ENCODE results near the gene MOB1B.

MOB1B gene

DNA sequence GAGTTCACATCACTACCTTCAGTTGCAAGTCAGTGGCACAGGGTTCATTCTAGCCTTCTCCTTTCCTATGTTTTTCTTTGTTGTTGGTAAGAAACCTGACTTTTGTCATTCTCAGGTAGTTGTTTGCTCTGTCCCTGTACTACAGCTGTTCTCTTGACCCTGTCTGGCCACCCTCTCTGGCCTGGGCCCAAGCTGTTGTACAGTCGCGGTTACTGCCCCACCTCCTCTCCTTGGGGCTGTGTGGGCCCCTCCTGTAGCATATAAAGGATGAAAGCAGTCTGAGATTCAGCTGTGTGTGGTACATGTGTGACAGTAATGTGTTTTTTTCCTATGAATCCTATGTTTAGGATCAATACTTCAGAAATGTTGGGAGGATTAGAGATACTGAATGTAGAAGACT, 12.5 kb downstream of the MOB1B start:
- DNase-seq (ENCODE audit: low read depth), result no peak

DNA sequence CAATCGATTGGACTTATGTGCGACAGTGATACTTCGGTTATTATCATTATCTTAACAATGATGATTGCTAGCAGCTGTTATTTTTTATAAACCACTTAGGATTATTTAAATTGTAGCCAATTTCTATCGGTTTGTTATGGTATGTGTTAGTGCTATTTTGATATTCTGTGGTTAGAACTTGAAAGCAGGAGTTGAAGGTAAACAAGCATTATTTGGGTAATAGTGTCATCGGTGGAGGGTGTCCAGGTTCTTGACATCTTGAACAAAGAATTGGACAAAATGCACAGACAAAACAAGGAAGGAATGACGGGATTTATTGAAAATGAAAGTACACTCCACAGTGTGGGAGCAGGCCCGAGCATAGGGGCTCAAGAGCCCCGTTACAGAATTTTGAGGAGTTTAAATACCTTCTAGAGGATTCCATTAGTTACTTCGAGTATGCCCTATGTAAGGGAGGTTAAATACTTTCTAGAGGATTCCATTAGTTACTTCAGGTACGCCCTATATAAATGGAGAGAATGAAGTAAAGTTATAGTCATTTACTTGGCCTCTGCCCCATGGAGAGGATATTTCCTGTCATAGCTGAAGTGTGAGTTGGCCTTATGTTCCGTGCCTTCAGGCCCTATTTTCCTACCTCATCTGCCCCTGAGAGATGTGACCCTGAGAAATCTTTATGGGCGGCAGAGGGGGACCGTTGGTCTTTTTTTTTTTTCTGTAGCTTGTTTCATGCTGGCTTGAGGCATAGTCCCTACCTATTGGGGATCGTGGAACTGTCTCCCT, 13.1 kb downstream of the MOB1B start:
- DNase-seq (ENCODE audit: low read depth), result no peak

DNA sequence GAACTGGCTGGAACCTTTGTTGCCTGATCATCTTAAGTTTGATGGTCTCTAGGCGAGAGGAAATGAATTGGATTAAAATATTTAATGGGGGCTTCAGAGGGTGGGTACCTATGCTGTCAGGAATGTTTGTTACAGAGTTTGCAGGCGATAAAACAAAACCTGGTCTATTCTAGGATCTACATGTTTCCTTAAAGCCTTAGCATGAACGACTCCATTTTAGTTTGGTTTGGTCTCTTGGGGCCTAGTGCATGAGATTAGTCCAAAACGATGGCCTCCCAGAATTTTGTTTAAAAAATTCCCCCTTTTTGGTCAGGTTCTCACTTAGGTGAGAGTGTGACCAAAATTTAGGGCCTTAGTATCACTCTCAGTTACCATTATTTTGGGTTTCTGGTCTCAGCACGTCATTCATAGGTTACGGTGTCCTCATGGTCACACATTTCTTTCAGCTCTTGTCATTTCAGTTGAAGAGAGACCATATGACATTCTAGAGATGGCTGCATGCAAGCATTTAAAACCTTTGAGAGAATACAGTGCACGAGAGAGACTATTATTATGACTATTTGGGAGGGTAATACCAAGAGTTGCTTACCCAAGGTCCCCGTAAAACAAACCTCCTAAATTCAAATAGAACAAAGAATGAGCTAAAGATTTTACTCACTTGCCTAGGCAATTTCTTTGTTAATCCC, 13.8 kb downstream of the MOB1B start:
- DNase-seq (ENCODE audit: low read depth), result no peak

DNA sequence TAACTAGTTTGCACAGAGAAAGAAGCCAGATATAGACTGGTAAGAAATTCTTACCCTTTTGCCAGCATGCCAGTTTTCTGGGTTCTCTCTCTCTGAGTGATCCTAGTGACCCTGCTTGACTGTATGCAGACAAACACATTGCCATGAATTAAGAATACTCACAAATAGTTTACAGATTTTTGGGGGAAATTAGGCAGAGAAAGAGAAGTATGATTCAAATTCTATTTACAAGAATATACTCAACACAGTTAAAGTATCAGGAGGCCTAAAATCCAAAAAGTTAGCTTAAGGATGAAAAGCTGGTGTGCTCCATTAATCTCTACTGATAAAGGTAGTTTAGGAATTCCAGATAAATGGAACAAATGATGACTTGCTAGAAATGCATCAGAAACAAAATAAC, 18.4 kb downstream of the MOB1B start:
- DNase-seq (ENCODE audit: low read depth), result no peak

GRCh38 chr4:70925418-70925817, 23.2 kb downstream of the MOB1B start:
- no peak for DNase-seq (ENCODE audit: low read depth)

GRCh38 chr4:70925899-70926635, 23.9 kb downstream of the MOB1B start:
- no peak for DNase-seq (ENCODE audit: low read depth)

GRCh38 chr4:70927502-70928137, 25.5 kb downstream of the MOB1B start:
- DNase-seq (ENCODE audit: low read depth), result no peak

DNA sequence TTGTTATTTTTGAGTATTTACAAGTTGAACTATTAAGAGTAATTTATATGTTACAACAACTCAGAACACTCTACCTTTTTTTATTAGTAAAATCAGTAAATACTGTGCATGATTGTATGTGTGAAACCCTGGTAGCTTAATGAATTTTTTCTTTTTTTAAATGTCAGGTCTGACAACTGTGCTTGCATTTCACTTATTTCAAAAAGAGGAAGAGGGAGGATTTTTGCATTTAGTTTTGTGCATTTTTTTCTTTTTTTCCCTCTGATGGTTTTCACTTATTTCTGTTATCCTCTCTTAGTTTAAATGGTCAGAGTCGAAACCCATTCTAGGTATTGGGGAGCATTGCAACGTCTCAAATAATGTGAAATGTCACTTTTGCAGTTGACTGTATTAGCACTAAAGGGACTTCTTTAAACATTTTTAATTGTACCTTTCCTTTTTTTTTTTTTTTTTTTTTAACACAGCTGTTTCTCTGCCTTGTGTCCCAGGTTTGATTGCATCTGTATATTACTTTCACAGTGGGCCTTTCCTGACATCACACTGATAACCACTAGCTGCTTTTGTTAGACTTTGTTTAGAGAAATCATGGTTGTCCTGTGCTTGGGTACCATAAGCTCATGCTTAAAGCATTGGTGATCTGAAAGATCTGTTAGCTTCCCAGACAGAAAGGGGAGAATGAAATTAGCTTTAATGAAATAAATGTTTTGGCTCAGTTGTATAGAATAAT, 28.5 kb downstream of the MOB1B start:
- DNase-seq (ENCODE audit: low read depth), result no peak

- no peak for DNase-seq (ENCODE audit: low read depth)
These were observed 29.2 kb downstream of the MOB1B start for GRCh38 chr4:70931347-70931746.

DNA sequence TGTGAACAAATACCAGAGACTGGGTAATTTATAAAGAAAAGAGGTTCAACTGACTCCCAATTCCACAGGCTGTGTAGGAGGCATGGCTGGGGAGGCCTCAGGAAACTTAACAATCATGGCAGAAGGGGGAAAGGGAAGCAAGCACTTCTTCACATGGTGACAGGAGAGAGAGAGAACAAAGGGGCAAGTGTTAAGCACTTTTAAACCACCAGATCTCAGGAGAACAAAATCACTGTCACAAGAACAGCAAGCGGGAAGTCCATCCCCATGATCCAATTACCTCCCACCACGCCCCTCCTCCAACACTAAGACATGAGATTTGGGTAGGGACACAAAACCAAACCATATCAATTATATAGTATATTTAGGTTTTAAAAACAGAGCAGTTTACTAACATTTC, 30.8 kb downstream of the MOB1B start:
- DNase-seq (ENCODE audit: low read depth), result no peak

DNA sequence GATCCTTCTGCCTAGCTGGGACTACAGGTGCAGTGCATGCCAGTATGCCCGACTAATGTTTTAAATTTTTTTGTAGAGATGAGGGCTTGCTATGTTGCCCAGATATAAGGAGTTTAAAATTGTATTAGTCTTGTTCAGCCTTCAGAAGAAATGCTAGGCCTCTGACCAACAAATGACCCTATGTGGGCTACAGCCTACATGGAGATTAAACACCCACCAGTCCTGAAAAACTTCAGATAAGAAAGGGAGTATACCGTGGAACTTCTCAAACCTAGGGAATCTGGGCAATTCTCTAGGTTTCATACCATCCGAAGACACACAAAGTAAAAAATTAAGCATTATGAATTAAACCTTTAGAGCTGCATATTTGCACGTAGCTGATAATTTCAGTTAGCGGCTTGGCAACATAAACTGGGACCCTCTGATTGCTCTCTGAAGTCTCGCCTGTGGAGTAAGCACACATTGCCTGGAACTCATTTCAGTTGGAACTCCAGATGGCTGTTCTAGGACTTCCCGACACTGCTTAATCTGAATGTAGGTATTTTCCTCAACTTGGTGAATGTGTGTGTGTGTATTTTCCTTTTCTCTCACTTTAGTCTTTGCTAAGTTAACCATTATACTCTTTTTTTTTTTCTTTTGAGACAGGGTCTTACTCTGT, 33.0 kb downstream of the MOB1B start:
- no peak for DNase-seq (ENCODE audit: low read depth)

DNA sequence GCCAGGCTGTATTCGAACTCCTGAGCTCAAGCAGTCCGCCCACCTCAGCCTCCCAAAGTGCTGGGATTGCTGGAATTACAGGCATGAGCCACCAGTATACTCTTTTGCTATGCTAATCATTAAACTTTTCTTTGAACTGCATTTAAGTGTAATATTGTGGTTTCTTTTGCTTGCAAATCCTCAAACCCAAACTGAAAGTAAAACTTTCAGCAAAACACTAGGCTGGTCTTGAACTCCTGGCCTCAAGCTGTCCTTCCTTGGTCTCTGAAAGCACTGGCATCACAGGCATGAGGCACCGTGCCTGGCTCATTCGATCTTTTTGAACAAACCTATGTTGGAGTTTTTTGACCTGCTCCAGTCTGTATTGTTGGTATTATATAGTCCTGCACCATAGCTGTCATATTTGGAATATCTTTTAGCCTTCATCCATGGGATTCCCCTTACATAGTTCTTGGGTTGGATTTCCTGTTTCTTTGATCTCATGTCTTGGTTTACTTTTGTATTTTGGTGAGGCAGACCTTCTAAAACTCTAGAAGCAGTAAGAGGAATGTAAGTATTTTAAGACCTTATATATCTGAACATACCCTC, 34.1 kb downstream of the MOB1B start:
- DNase-seq (ENCODE audit: low read depth), result no peak

GRCh38 chr4:70938086-70938485, 35.9 kb downstream of the MOB1B start:
- no peak for DNase-seq (ENCODE audit: low read depth)

DNA sequence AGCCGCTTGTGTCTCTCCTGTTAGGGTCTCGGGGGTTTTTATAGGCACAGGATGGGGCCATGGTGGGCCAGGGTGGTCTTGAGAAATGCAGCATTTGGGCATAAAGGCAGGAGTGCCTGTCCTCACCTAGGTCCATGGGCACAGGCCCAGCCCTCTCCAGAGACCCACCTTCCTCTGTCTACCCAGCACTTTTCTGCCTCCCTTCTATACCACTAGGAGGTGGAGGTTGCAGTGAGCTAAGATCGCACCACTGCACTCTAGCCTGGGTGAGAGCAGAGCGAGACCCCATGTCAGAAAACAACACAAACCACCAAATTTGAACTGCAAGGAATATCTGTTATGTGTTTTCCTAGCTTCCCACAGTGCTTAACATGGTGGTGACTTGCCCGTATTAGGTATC, 38.0 kb downstream of the MOB1B start:
- DNase-seq (ENCODE audit: low read depth), result no peak

DNA sequence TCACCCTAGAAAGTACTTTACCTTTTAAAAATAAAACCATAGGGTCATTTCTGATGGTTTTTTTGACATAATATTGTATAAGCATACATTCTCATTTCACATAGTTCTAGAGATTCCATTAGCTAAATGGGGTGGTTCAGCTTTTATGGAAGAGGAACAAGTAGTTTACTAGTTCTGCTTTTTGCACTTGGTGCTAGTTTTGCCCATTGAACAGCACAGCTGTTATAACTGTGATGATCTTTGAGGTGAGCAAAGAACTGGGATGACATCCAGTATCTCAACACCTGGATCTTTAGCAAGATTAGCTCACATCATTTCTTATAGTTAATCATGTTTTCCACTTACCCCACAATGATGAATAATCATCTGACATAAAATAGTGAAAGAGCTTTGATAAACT, 40.9 kb downstream of the MOB1B start:
- no peak for DNase-seq (ENCODE audit: low read depth)

DNA sequence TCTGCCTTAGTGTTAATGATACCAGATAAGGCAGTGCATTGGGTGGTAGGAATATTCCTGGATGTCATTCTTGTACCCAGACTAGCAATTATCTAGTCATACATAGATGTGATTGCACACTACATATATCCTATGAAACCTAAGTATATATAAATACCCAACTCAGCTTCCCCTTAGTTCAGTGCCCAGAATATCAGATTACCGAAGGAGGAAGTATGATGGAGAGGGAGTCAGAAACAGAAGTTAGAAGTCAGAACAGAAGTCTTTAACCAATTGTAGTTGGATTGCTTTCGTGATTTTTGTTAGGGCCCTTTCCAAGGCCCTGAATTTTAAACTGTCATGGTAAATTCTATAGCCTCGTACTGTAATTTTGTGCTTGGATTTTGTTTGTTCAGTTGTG, 42.9 kb downstream of the MOB1B start:
- DNase-seq (ENCODE audit: low read depth), result no peak

GRCh38 chr4:70945452-70946055, 43.4 kb downstream of the MOB1B start:
- no peak for DNase-seq (ENCODE audit: low read depth)

DNA sequence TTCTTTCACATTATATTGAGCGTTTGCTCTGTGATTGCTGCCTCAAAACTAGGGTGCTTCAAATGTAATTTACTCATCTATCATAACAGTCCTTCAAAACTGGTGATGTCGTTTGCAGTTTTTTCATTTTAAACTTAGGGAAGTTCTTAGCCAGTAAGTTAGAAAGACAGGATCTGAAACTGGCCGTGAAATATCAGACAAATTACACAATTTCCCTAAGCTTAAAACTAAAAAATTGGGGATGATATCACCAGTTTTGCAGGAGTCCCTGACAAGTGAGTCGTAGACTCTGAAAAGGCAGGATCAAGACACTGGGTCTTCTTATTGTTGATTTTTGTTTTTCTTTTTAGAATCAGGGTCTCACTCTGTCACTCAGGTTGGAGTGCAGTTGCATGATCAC, 44.8 kb downstream of the MOB1B start:
- no peak for DNase-seq (ENCODE audit: low read depth)

DNA sequence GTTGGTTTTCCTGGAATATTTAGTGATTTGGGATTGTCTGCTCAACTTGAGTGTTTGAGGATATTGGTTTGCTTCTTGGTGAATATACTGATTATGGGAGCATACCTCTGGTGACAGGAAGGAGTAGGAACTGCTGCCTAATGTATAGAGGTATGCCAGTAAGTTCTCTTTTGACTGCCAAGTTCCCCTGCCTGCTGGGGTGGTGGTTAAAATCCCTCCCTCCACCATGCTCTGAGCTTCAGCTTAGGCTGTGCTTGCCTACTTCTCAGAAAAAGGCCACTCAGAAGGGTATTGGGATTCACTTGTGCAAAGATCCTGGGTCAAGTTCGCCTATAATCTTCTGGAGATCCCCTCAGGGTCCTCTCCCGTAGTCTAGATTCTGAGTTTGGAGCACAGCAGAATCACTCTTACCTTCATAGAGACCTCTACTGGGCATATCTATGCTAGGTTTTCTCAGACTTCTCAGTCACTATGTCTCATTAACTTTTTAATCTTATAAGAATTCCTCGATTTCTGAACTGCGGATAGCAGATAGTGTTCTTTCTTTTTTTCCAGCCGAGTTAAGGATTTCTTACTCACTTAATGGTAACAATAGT, 46.6 kb downstream of the MOB1B start:
- no peak for DNase-seq (ENCODE audit: low read depth)

DNA sequence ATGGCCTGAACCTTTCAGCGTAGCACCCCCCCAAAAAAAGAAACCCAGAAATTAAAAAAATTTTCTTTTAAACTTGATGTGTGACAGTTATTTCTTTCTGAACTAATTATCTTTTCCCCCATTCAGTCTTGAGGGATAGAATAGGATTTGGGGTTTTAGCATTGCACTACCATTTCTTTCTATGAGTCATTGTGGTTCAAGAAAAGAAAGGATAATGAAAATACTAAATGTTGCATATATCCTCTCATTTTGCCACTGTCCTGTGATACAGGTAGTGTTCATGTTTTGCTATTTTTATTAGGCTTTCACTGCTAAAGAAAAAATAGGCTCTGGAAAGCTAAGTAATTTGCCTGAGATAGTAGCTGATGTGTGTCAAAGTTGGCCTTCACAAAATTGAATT, 51.9 kb downstream of the MOB1B start:
- DNase-seq (ENCODE audit: low read depth), result no peak

Measured in stimulated activated CD8-positive, alpha-beta memory T cell treated with anti-CD3 and anti-CD28 coated beads, Interleukin-12 subunit alpha, Interleukin-12 subunit beta, amount 100 ng/mL, for 4 hours (primary cell).